CD14-positive monocyte (primary cell): ENCODE measurements around the gene AFF3. TPM values are rescaled to one million over a fixed set of nuclear protein-coding genes. Genes with fewer than 3 reads are reported as not detected.

Experiments used
- DNase-seq, 3 donors: peaks; one replicate each; pipeline ENCODE4 v3.0.0-alpha.2; 2011 to 2022
- H2AFZ ChIP-seq: 2 replicates; pipeline ENCODE4 v1.6.0; 2012; ENCODE audit warnings: mild to moderate bottlenecking, low read depth, low read length, inconsistent platforms; ENCODE audit not compliant: insufficient read depth, poor library complexity, severe bottlenecking
- H3K27ac ChIP-seq, 2 donors: 1 replicate in 1 of 2; 2 replicates in 1 of 2; pipeline ENCODE4 v1.5.1; 2012 to 2013; ENCODE audit warnings: low read length in 2 of 2, control low read depth in 1 of 2, inconsistent platforms in 1 of 2, low read depth in 1 of 2, mild to moderate bottlenecking in 1 of 2
- H3K27me3 ChIP-seq, 2 donors: one replicate each; pipeline versions ENCODE4 v1.6.0 to v1.6.1; 2011 to 2013; ENCODE audit warnings: low read length in 2 of 2; ENCODE audit not compliant: control insufficient read depth in 2 of 2, insufficient read depth in 2 of 2
- H3K36me3 ChIP-seq, 2 donors: replicated peaks in 1 of 2; 1 replicate in 1 of 2; 2 replicates in 1 of 2; pipeline versions ENCODE4 v1.5.1 to v1.6.1; 2012 to 2013; ENCODE audit warnings: low read length in 2 of 2, control low read depth in 1 of 2, inconsistent platforms in 1 of 2, mild to moderate bottlenecking in 1 of 2; ENCODE audit not compliant: insufficient read depth in 2 of 2, control insufficient read depth in 1 of 2
- H3K4me1 ChIP-seq, 2 donors: 1 replicate in 1 of 2; 2 replicates in 1 of 2; pipeline versions ENCODE4 v1.5.1 to v1.6.1; 2012 to 2013; ENCODE audit warnings: low read length in 2 of 2, control low read depth in 1 of 2, inconsistent platforms in 1 of 2, mild to moderate bottlenecking in 1 of 2, moderate library complexity in 1 of 2; ENCODE audit not compliant: insufficient read depth in 2 of 2, control insufficient read depth in 1 of 2
- H3K4me2 ChIP-seq: replicated peaks from 2 replicates; pipeline ENCODE3; 2012; ENCODE audit warnings: low read length, moderate library complexity, mild to moderate bottlenecking; ENCODE audit not compliant: poor library complexity, severe bottlenecking; ENCODE audit errors: extremely low read depth
- H3K4me3 ChIP-seq, 3 experiments: fragments of 200-600 bp in 1 of 3; sonication (generic) in 1 of 3; replicated peaks in 1 of 3; 1 replicate in 2 of 3; 2 replicates in 1 of 3; pipeline ENCODE4 v1.5.1; 2011 to 2013; ENCODE audit warnings: low read length in 3 of 3, mild to moderate bottlenecking in 3 of 3, control low read depth in 2 of 3, low read depth in 2 of 3, inconsistent platforms in 1 of 3, moderate library complexity in 1 of 3
- H3K79me2 ChIP-seq: 2 replicates; pipeline ENCODE4 v1.6.0; 2012; ENCODE audit warnings: mild to moderate bottlenecking, control low read depth, inconsistent platforms, low read length, moderate library complexity; ENCODE audit not compliant: insufficient read depth
- H3K9ac ChIP-seq: 2 replicates; pipeline ENCODE4 v1.6.0; 2017; ENCODE audit warnings: low read length, mild to moderate bottlenecking; ENCODE audit not compliant: insufficient read depth, poor library complexity, severe bottlenecking
- H3K9me3 ChIP-seq, 2 donors: replicated peaks in 1 of 2; 1 replicate in 1 of 2; 2 replicates in 1 of 2; pipeline versions ENCODE4 v1.5.1 to v1.6.1; 2012 to 2013; ENCODE audit warnings: low read length in 2 of 2, control low read depth in 1 of 2; ENCODE audit not compliant: control insufficient read depth in 1 of 2, insufficient read depth in 1 of 2
- H4K20me1 ChIP-seq: 2 replicates; pipeline ENCODE4 v1.6.0; 2012; ENCODE audit warnings: mild to moderate bottlenecking, low read length, control low read depth, moderate library complexity; ENCODE audit not compliant: insufficient read depth
- H3K27ac Mint-ChIP-seq, 7 donors: one replicate each; pipeline ENCODE4 v1.8.0; 2020; ENCODE audit warnings: mild to moderate bottlenecking in 7 of 7, mixed read lengths in 7 of 7, moderate library complexity in 6 of 7, inconsistent platforms in 2 of 7
- H3K27me3 Mint-ChIP-seq, 3 donors: one replicate each; pipeline ENCODE4 v1.8.0; 2021 to 2022; ENCODE audit warnings: low read depth in 3 of 3, mild to moderate bottlenecking in 3 of 3, mixed read lengths in 3 of 3, moderate library complexity in 3 of 3, inconsistent platforms in 1 of 3
- H3K36me3 Mint-ChIP-seq, 2 donors: one replicate each; pipeline ENCODE4 v1.8.0; 2020; ENCODE audit warnings: mixed read lengths in 2 of 2, inconsistent platforms in 1 of 2, mild to moderate bottlenecking in 1 of 2
- H3K4me1 Mint-ChIP-seq: one replicate; pipeline ENCODE4 v1.8.0; 2020; ENCODE audit warnings: mild to moderate bottlenecking, mixed read lengths
- H3K4me3 Mint-ChIP-seq, 2 donors: one replicate each; pipeline ENCODE4 v1.8.0; 2020; ENCODE audit warnings: mild to moderate bottlenecking in 2 of 2, mixed read lengths in 2 of 2, moderate library complexity in 1 of 2
- H3K9me3 Mint-ChIP-seq, 7 donors: one replicate each; pipeline ENCODE4 v1.8.0; 2020 to 2022; ENCODE audit warnings: mixed read lengths in 7 of 7, mild to moderate bottlenecking in 6 of 7, moderate library complexity in 6 of 7, inconsistent platforms in 2 of 7
- CTCF ChIP-seq: fragments of 200-600 bp; IDR thresholded peaks from one replicate; pipeline ENCODE4 v1.8.0; 2022; ENCODE audit warnings: antibody characterized with exemption, mild to moderate bottlenecking
- WGBS: methylation state at CpG from one replicate; pipeline ENCODE4 v1.1.5; 2013; ENCODE audit warnings: missing lambda C conversion rate; ENCODE audit not compliant: insufficient coverage; 5-methylcytosine and 5-hydroxymethylcytosine counted together
- intact Hi-C, 2 donors: fragments of 100-400 bp; cut with micrococcal nuclease; formaldehyde crosslinking; loops; one replicate each; pipeline versions ENCODE4 v1.15.0 to v1.15.1; 2023
- polyA plus RNA-seq, 3 donors: library from polyadenylated mRNA; depleted of rRNA in 1 of 3; unstranded in 2 of 3; stranded (reverse) in 1 of 3; fragments of 300-500 nt in 2 of 3; fragments of >200 nt in 1 of 3; fragmentation: Illumina TruSeq in 2 of 3; gene quantifications; 1 replicate in 2 of 3; 2 replicates in 1 of 3; pipeline ENCODE4 v1.2.3, GENCODE V29; 2012 to 2021

Gene AFF3
- polyA plus RNA-seq, 3 donors: 0.17 to 4.1 (median 0.49) TPM

GRCh38 chr2:99880148-99880963 lies 262.0 kb downstream of the AFF3 start:
- H3K4me2 ChIP-seq: no peak overlapping the region

GRCh38 chr2:99879481-99879880 lies 262.9 kb downstream of the AFF3 start:
- no peaks in the 10 kb centered on the region for H3K79me2 ChIP-seq
- peaks cover 22 to 26% of the 10 kb centered on the region in 2 donors for H3K4me1 ChIP-seq
- H2AFZ ChIP-seq: no peak overlapping the region
- WGBS: 80% methylated on average over 1 of the region's 4 CpGs
- Mint-ChIP-seq H3K9me3 (peaks cover 0 to 4% (median 0%) of the 10 kb centered on the region in 7 donors), H3K36me3 (peaks cover 5 to 7% of the 10 kb centered on the region in 2 donors), H3K27me3 (peaks cover 2 to 4% (median 3%) of the 10 kb centered on the region in 3 donors), H3K4me3 (no peak overlapping the region), H3K4me1 (peaks cover 31% of the 10 kb centered on the region), H3K27ac (no peak overlapping the region)
- no peaks in the 10 kb centered on the region for H3K27me3 ChIP-seq
- no peak for TF ChIP-seq CTCF
- H4K20me1 ChIP-seq: no peaks in the 10 kb centered on the region
- no peak for DNase-seq
- H3K4me2 ChIP-seq: no peak overlapping the region
- H3K9ac ChIP-seq: no peak overlapping the region
- no peak overlapping the region for H3K27ac ChIP-seq
- intact Hi-C loops: no loop called here
- no peak overlapping the region for H3K4me3 ChIP-seq
- H3K36me3 ChIP-seq: no peaks in the 10 kb centered on the region
- no peaks in the 10 kb centered on the region for H3K9me3 ChIP-seq

More at GRCh38 chr2:99880148-99880963, 262.0 kb downstream of the AFF3 start:
- Mint-ChIP-seq H3K9me3 (peaks cover 0 to 6% (median 0%) of the 10 kb centered on the region in 7 donors), H3K27me3 (peaks cover 2 to 4% (median 3%) of the 10 kb centered on the region in 3 donors), H3K4me1 (peaks cover 31% of the 10 kb centered on the region), H3K4me3 (no peak overlapping the region), H3K36me3 (peaks cover 5 to 6% of the 10 kb centered on the region in 2 donors), H3K27ac (peak overlapping the region in 2 of 7 donors; percentile 31 to 72)
- no peak overlapping the region for H3K9ac ChIP-seq
- no peak overlapping the region for H2AFZ ChIP-seq
- no peaks in the 10 kb centered on the region for H3K9me3 ChIP-seq
- no peak for TF ChIP-seq CTCF
- peaks cover 22 to 26% of the 10 kb centered on the region in 2 donors for H3K4me1 ChIP-seq
- H3K27me3 ChIP-seq: no peaks in the 10 kb centered on the region
- no peak overlapping the region for H3K27ac ChIP-seq
- H3K36me3 ChIP-seq: no peaks in the 10 kb centered on the region
- H3K79me2 ChIP-seq: no peaks in the 10 kb centered on the region
- intact Hi-C loops: no loop called here
- no peaks in the 10 kb centered on the region for H4K20me1 ChIP-seq
- 93% methylated on average over 8 of the region's 16 CpGs for WGBS
- H3K4me3 ChIP-seq: no peak overlapping the region
- no peak for DNase-seq
